ENCODE measurements around the gene TRHDE.

GRCh38 chr12:72261885-72262284 is 10.3 kb upstream of the TRHDE start:
- TF ChIP-seq CTCF (conservative IDR thresholded peaks at IDR 0.05; ENCODE audit: low read depth, low read length) (no peak), EZH2 (IDR thresholded peaks at IDR 0.05; ENCODE audit: borderline replicate concordance, low read depth, low read length, poor library complexity, severe bottlenecking) (no peak)
